Measurements from ENCODE around the gene B4GALT6. TPM values are rescaled to one million over a fixed set of nuclear protein-coding genes. Genes with fewer than 3 reads are reported as not detected.

Gene B4GALT6
- total and polyA plus RNA-seq, 7 experiments from 2014 or later, result 0.11 to 2.7 (median 1.2) TPM

DNA sequence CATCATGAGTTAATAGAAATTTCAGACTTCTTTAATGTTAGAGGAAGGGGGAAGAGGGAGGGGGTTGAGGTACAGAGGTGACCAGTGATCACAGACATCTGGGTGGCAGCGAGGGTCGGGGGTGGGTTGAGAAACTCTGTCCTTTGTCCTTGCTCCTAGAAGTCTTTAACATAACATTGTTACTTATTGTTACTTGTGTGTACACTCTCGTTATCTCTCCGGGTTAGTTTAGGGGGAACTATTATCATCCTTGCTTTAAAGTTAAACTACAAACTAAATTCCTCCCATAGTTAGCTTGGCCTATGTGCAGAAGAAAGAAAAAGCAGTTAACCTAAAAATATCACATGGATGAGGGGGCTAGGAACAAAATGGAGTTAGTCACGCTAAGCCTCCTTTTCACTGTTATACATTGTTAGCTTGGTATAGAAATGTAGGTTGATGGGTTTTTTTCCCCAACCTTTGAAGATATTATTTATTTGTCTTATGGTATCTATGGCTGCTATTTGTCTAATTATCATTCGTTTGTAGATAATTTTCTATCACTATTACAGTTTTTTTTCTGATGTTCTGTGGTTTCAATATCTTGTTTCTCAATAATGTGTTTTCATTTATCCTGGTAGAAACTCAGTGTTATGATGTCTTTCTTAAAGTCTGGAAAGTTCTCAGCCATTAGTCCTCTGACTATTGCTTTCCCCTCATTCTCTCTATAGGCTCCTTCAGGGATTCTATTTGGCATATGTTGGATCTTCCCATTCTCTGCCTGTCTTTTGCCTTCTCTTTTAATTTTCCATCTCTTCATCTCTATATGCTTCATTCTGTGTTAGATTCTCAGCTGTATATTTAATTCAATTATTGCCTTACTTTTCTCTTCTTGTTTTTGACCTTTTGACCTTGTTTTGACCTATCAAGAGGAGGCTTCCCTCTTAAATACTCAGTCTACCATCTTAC is 13.2 kb upstream of the B4GALT6 start:
- Mint-ChIP-seq H3K27me3 (peaks cover 0 to 16% (median 9%) of the 10 kb centered on the region in 5 donors), H3K27ac (no peak overlapping the region), H3K4me3 (no peak overlapping the region), H3K36me3 (no peaks in the 10 kb centered on the region), H3K4me1 (peaks cover 3 to 7% (median 5%) of the 10 kb centered on the region in 7 donors), H3K9me3 (peaks cover 0 to 10% (median 0%) of the 10 kb centered on the region in 11 donors)
- H3K4me3 ChIP-seq (ENCODE audit: low read length), result no peak overlapping the region
- H3K27ac ChIP-seq (ENCODE audit: low read depth, low read length), result no peak overlapping the region
- H3K4me1 ChIP-seq (ENCODE audit: control insufficient read depth in 2 of 2, insufficient read depth in 2 of 2, low read length in 2 of 2), result peaks cover 0 to 4% of the 10 kb centered on the region in 2 donors
- no peaks in the 10 kb centered on the region for H3K9me3 ChIP-seq (ENCODE audit: control insufficient read depth in 2 of 3, low read length in 3 of 3)
- DNase-seq (no peak), ATAC-seq (no peak)
- ChIA-PET CTCF (interaction anchor here (0.6 kb wide), 1 partner anchor 27 kb away, joined by 3 read pairs; no protein-coding TSS in a partner anchor), POLR2A (no interaction called here)
- intact Hi-C loops (cut with micrococcal nuclease), result no loop called here
- no peaks in the 10 kb centered on the region for H3K27me3 ChIP-seq (ENCODE audit: control insufficient read depth in 2 of 2, insufficient read depth in 2 of 2, low read length in 2 of 2)
- H3K36me3 ChIP-seq (ENCODE audit: control insufficient read depth in 2 of 3, insufficient read depth in 3 of 3, low read length in 3 of 3), result no peaks in the 10 kb centered on the region

DNA sequence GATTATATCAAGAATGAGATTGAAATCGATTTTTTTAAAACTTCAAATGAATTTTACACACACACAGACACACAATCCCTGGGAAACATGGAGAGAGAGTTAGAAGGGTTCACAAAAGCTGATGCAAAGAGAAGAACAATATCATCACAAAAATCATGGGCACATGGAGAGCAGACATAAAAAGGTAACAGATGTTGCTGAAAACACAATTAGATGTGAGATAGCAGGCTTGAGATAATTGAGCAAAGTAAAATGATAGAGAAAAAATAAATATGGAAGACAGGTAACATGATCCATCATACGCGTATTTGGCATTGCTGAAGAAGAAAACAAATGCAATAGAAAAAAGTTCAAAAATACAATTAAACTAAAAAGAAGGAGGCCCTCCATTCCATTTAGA is 11.6 kb upstream of the B4GALT6 start:
- H3K36me3 ChIP-seq (ENCODE audit: control insufficient read depth in 2 of 3, insufficient read depth in 3 of 3, low read length in 3 of 3), result no peaks in the 10 kb centered on the region

GRCh38 chr18:31694297-31694696 is 9.9 kb upstream of the B4GALT6 start:
- H3K27me3 ChIP-seq (ENCODE audit: control insufficient read depth in 2 of 2, insufficient read depth in 2 of 2, low read length in 2 of 2), result no peaks in the 10 kb centered on the region
- no peaks in the 10 kb centered on the region for H3K36me3 ChIP-seq (ENCODE audit: control insufficient read depth in 2 of 3, insufficient read depth in 3 of 3, low read length in 3 of 3)
- DNase-seq (no peak), ATAC-seq (no peak)
- Mint-ChIP-seq H3K27me3 (peaks cover 0 to 26% (median 20%) of the 10 kb centered on the region in 5 donors), H3K4me3 (no peak overlapping the region), H3K9me3 (peaks cover 0 to 10% (median 0%) of the 10 kb centered on the region in 11 donors), H3K4me1 (no peaks in the 10 kb centered on the region), H3K27ac (no peak overlapping the region), H3K36me3 (no peaks in the 10 kb centered on the region)
- no peak overlapping the region for H3K27ac ChIP-seq (ENCODE audit: low read depth, low read length)
- no peak overlapping the region for H3K4me3 ChIP-seq (ENCODE audit: low read length)
- H3K4me1 ChIP-seq (ENCODE audit: control insufficient read depth in 2 of 2, insufficient read depth in 2 of 2, low read length in 2 of 2), result no peaks in the 10 kb centered on the region
- CTCF ChIA-PET, result no interaction called here
- POLR2A ChIA-PET, result no interaction called here
- intact Hi-C loops (cut with micrococcal nuclease), result no loop called here
- H3K9me3 ChIP-seq (ENCODE audit: control insufficient read depth in 2 of 3, low read length in 3 of 3), result no peaks in the 10 kb centered on the region

More for the DNA sequence above, 11.6 kb upstream of the B4GALT6 start:
- no peak overlapping the region for H3K27ac Mint-ChIP-seq
- CTCF ChIA-PET, result no interaction called here
- peaks cover 0 to 21% (median 19%) of the 10 kb centered on the region in 5 donors for H3K27me3 Mint-ChIP-seq
- Histone ChIP-seq H3K4me1 (ENCODE audit: control insufficient read depth in 2 of 2, insufficient read depth in 2 of 2, low read length in 2 of 2) (no peaks in the 10 kb centered on the region), H3K9me3 (ENCODE audit: control insufficient read depth in 2 of 3, low read length in 3 of 3) (no peaks in the 10 kb centered on the region), H3K27ac (ENCODE audit: low read depth, low read length) (no peak overlapping the region), H3K27me3 (ENCODE audit: control insufficient read depth in 2 of 2, insufficient read depth in 2 of 2, low read length in 2 of 2) (no peaks in the 10 kb centered on the region), H3K4me3 (ENCODE audit: low read length) (no peak overlapping the region)
- H3K4me3 Mint-ChIP-seq, result no peak overlapping the region
- ATAC-seq, result no peak
- peaks cover 0 to 10% (median 0%) of the 10 kb centered on the region in 11 donors for H3K9me3 Mint-ChIP-seq
- intact Hi-C loops (cut with micrococcal nuclease), result no loop called here
- POLR2A ChIA-PET, result no interaction called here
- no peaks in the 10 kb centered on the region for H3K4me1 Mint-ChIP-seq
- no peak for DNase-seq
- no peaks in the 10 kb centered on the region for H3K36me3 Mint-ChIP-seq

- Histone ChIP-seq H3K27ac (ENCODE audit: low read depth, low read length) (no peak overlapping the region), H3K27me3 (ENCODE audit: control insufficient read depth in 2 of 2, insufficient read depth in 2 of 2, low read length in 2 of 2) (no peaks in the 10 kb centered on the region), H3K36me3 (ENCODE audit: control insufficient read depth in 2 of 3, insufficient read depth in 3 of 3, low read length in 3 of 3) (no peaks in the 10 kb centered on the region), H3K4me3 (ENCODE audit: low read length) (no peak overlapping the region), H3K4me1 (ENCODE audit: control insufficient read depth in 2 of 2, insufficient read depth in 2 of 2, low read length in 2 of 2) (no peaks in the 10 kb centered on the region), H3K9me3 (ENCODE audit: control insufficient read depth in 2 of 3, low read length in 3 of 3) (no peaks in the 10 kb centered on the region)
- POLR2A ChIA-PET, result no interaction called here
- peaks cover 7 to 16% (median 14%) of the 10 kb centered on the region in 7 donors for H3K4me1 Mint-ChIP-seq
- peaks cover 17 to 52% (median 28%) of the 10 kb centered on the region in 5 donors for H3K27me3 Mint-ChIP-seq
- H3K4me3 Mint-ChIP-seq, result no peak overlapping the region
- H3K9me3 Mint-ChIP-seq, result peaks cover 0 to 3% (median 0%) of the 10 kb centered on the region in 11 donors
- intact Hi-C loops (cut with micrococcal nuclease), result loop anchor here (10.0 kb wide), 2 partner anchors 406 to 466 kb away; partner anchors contain the start of gene RNF138 (in 1 of the 2)
- DNase-seq, result no peak
- CTCF ChIA-PET, result interaction anchor here (0.8 kb wide), 1 partner anchor 172 kb away, joined by 4 read pairs; no protein-coding TSS in a partner anchor
- ATAC-seq, result no peak
- no peak overlapping the region for H3K27ac Mint-ChIP-seq
- H3K36me3 Mint-ChIP-seq, result no peaks in the 10 kb centered on the region
Measured at GRCh38 chr18:31688606-31689005, 4.2 kb upstream of the B4GALT6 start.

DNA sequence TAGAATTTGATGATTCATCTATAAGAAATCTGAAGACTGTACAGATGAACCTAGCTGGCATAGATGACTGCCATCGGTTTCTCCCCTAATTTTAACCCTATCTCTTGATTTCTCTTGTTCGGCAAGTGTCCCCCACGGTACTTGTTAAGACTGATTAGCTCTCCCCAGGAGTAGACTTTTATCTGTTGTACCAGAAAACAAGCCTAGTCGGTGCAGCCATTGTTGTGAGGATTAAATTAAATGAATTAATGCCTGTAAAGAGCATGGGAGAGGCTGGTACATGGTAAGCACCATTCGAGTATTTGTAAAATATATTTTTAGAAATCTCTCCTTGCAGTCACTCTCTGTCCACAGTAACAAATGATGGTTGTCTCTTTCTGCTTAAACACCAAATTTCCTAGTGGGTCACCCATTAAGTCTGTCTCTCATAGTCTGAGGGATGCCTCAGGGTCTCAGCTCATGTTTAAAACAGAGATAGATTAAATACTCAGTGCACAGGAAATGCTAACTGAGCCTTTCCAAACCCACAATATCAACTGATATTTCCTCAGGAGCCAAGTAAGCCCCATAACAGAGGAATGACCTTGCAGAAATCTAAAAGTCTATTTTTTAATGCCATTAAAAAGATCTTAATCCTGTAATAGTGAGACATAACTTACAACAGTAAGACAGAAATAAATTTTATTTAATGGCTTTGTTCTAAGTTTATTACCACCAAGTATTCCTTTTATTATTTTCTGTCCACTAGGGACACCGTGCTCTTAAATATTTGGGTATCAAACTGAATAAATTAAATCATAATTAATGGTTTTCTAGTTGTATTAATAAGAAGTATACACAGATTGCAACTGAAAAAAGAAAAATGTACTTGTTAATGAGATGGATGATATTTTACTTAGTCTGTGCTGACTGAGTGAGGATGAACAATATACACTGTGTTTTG is 2.9 kb upstream of the B4GALT6 start:
- Histone ChIP-seq H3K27me3 (ENCODE audit: control insufficient read depth in 2 of 2, insufficient read depth in 2 of 2, low read length in 2 of 2) (no peaks in the 10 kb centered on the region), H3K27ac (ENCODE audit: low read depth, low read length) (no peak overlapping the region), H3K9me3 (ENCODE audit: control insufficient read depth in 2 of 3, low read length in 3 of 3) (no peaks in the 10 kb centered on the region), H3K4me1 (ENCODE audit: control insufficient read depth in 2 of 2, insufficient read depth in 2 of 2, low read length in 2 of 2) (no peaks in the 10 kb centered on the region), H3K36me3 (ENCODE audit: control insufficient read depth in 2 of 3, insufficient read depth in 3 of 3, low read length in 3 of 3) (no peaks in the 10 kb centered on the region), H3K4me3 (ENCODE audit: low read length) (no peak overlapping the region)
- no peaks in the 10 kb centered on the region for H3K36me3 Mint-ChIP-seq
- intact Hi-C loops (cut with micrococcal nuclease), result loop anchor here (10.0 kb wide), 2 partner anchors 408 to 468 kb away; partner anchors contain the start of gene RNF138 (in 1 of the 2)
- ChIA-PET POLR2A (no interaction called here), CTCF (no interaction called here)
- no peak for ATAC-seq
- peaks cover 0 to 3% (median 0%) of the 10 kb centered on the region in 11 donors for H3K9me3 Mint-ChIP-seq
- H3K27me3 Mint-ChIP-seq, result peaks cover 14 to 56% (median 34%) of the 10 kb centered on the region in 5 donors
- peak overlapping the region in 4 of 10 donors; percentile 27 to 83 (median 50) for H3K4me3 Mint-ChIP-seq
- no peak overlapping the region for H3K27ac Mint-ChIP-seq
- H3K4me1 Mint-ChIP-seq, result peaks cover 8 to 18% (median 15%) of the 10 kb centered on the region in 7 donors
- no peak for DNase-seq

GRCh38 chr18:31686572-31686971 is 2.2 kb upstream of the B4GALT6 start:
- no peaks in the 10 kb centered on the region for H3K9me3 ChIP-seq (ENCODE audit: control insufficient read depth in 2 of 3, low read length in 3 of 3)
- no peak for ATAC-seq
- Mint-ChIP-seq H3K27ac (no peak overlapping the region), H3K36me3 (no peaks in the 10 kb centered on the region), H3K27me3 (peaks cover 10 to 57% (median 36%) of the 10 kb centered on the region in 5 donors), H3K4me1 (peaks cover 8 to 18% (median 15%) of the 10 kb centered on the region in 7 donors), H3K9me3 (peaks cover 0 to 3% (median 0%) of the 10 kb centered on the region in 11 donors), H3K4me3 (peak overlapping the region in 5 of 10 donors; percentile 45 to 83 (median 80))
- no peak overlapping the region for H3K4me3 ChIP-seq (ENCODE audit: low read length)
- no peak overlapping the region for H3K27ac ChIP-seq (ENCODE audit: low read depth, low read length)
- no peaks in the 10 kb centered on the region for H3K27me3 ChIP-seq (ENCODE audit: control insufficient read depth in 2 of 2, insufficient read depth in 2 of 2, low read length in 2 of 2)
- intact Hi-C loops (cut with micrococcal nuclease), result loop anchor here (10.0 kb wide), 2 partner anchors 408 to 468 kb away; partner anchors contain the start of gene RNF138 (in 1 of the 2)
- DNase-seq, result no peak
- ChIA-PET POLR2A (no interaction called here), CTCF (no interaction called here)
- no peaks in the 10 kb centered on the region for H3K4me1 ChIP-seq (ENCODE audit: control insufficient read depth in 2 of 2, insufficient read depth in 2 of 2, low read length in 2 of 2)
- no peaks in the 10 kb centered on the region for H3K36me3 ChIP-seq (ENCODE audit: control insufficient read depth in 2 of 3, insufficient read depth in 3 of 3, low read length in 3 of 3)
